ENCODE data around the gene VPS8.

The VPS8 gene

DNA sequence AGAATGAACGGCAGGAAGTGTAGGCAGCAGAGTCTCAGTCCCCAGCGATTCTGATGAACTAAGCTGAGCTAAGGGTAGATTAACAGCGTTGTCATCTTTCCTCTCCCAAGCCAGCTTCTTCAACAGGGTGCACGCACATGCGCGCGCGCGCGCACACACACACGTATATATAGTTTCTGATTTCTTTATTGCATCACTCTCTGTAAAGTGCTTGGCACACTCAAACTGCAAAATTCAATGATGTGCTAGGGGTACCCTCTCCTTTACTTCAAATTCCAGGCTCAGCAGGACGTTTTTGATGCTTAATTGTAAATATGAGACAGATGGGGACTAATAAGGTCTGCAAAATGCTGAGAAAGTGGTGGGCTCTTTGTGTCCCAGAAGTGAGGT, 26.1 kb upstream of the VPS8 start:
- no peak for DNase-seq (ENCODE audit: low spot score)

DNA sequence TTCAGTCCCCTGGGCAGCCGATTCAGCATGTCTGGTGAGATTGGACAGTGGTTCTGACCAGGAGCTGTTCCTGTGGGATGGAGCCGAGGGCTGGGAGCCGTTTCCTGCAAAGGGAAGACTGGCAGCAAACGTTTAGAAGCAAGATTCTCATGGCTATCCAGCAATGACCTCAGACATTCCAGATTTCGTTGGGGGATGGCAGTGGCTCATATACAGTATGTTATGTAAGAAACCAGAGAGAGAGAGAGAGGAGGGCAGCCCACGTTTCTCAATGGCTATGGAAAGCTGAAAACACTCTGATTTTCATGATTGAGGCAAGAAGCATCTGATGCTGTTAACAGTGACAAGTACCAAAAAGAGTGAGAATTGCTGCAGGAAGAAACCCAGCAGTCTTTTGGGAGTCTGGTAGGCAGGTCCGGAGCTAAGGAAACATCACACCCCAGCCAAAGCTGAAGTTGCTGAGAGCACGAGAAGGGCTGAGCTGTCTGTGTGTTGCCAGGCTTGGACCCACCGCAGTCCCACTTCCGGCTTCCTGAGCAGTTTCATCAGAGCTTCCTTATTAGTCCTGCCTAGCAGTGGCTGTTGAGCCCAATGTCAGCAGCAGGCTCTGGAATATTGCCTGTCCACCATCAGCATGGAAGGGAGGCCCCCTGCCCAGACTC, 25.6 kb upstream of the VPS8 start:
- no peak for DNase-seq (ENCODE audit: low spot score)
- in situ Hi-C loops (cut with MboI; ENCODE audit: low pct_unique_long_range_greater_than_20kb, low sequenced_read_pairs, unreplicated experiment): no loop called here
- TF ChIP-seq, protein P1, sequence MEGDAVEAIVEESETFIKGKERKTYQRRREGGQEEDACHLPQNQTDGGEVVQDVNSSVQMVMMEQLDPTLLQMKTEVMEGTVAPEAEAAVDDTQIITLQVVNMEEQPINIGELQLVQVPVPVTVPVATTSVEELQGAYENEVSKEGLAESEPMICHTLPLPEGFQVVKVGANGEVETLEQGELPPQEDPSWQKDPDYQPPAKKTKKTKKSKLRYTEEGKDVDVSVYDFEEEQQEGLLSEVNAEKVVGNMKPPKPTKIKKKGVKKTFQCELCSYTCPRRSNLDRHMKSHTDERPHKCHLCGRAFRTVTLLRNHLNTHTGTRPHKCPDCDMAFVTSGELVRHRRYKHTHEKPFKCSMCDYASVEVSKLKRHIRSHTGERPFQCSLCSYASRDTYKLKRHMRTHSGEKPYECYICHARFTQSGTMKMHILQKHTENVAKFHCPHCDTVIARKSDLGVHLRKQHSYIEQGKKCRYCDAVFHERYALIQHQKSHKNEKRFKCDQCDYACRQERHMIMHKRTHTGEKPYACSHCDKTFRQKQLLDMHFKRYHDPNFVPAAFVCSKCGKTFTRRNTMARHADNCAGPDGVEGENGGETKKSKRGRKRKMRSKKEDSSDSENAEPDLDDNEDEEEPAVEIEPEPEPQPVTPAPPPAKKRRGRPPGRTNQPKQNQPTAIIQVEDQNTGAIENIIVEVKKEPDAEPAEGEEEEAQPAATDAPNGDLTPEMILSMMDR (IDR thresholded peaks at IDR 0.05; ENCODE audit: extremely low read depth, insufficient read depth, missing control alignments): no peak

More for the DNA sequence above, 26.1 kb upstream of the VPS8 start:
- TF ChIP-seq, protein P1 (IDR thresholded peaks at IDR 0.05; ENCODE audit: extremely low read depth, insufficient read depth, missing control alignments): no peak
- in situ Hi-C loops (cut with MboI; ENCODE audit: low pct_unique_long_range_greater_than_20kb, low sequenced_read_pairs, unreplicated experiment): no loop called here

DNA sequence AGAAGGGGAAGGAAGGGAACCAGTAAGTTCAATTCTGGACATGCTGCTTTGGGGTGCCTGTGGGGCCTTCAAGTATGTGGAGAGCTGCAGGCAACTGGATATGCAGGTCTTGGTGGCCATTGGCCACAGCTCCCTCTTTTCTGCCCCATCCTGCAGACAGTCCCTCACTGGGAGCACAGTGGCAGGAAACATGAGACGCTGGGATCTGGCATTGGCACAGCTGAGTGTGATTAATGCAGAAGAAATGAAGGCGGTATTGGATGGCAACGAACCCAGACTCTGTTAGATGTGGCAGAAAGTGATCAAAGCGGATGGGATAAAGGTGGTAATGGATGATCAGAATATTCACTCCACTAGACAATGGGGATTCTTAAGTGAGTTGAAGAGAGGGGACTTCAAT, 23.2 kb upstream of the VPS8 start:
- TF ChIP-seq, protein P1 (IDR thresholded peaks at IDR 0.05; ENCODE audit: extremely low read depth, insufficient read depth, missing control alignments): no peak
- in situ Hi-C loops (cut with MboI; ENCODE audit: low pct_unique_long_range_greater_than_20kb, low sequenced_read_pairs, unreplicated experiment): no loop called here
- DNase-seq (ENCODE audit: low spot score): no peak

DNA sequence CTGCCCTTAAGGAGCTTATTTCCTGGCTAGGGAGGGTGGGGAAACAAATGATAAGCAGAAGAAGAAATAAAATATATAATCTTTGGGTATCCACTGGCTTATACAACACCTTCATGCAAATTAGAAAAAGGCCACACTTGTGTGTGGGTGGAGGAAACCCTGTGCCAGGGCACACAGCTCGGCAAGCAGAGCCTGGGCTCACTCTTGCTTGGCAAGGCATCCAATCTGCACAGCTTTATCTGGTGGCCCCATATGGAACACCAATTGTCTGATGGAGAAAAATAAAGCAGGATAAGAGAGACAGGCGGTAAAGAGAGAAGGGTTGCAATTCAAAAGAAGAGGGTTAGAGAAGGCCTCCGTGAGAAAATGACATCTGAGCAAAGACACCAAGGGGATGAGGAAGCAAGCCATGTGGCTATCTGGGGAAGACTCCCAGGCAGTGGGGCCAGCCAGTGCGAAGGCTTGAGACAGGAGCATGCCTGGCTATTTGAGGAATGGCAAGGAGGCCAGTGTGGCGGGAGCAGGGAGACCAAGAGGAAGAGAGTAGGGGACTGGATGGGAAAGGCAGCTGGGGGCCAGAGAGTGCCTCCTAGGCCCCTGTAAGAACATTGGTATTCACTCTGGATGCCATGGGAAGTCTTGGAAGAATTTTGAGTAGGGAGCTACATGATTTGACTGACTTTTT, 22.5 kb upstream of the VPS8 start:
- TF ChIP-seq, protein P1 (IDR thresholded peaks at IDR 0.05; ENCODE audit: extremely low read depth, insufficient read depth, missing control alignments): no peak
- no peak for DNase-seq (ENCODE audit: low spot score)
- in situ Hi-C loops (cut with MboI; ENCODE audit: low pct_unique_long_range_greater_than_20kb, low sequenced_read_pairs, unreplicated experiment): no loop called here

DNA sequence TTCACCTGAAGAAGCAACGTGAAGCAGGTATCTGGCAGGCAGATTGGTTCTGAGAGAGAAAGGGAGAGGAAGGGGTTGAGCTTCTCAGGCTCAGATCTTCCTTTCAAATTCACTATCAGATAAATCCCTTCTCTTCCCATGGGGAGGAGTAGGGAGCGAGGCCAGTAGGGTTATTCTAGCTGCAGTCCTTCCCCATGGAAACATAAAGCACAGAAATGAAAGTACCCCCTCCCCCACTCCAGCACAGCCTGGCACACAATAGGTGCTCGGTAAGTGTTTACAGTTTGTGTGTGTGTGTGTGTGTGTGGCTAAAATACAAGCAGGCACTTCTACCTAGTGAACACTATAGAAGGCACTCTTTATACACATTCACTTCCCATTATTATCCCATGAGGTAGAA, 20.8 kb upstream of the VPS8 start:
- TF ChIP-seq, protein P1 (IDR thresholded peaks at IDR 0.05; ENCODE audit: extremely low read depth, insufficient read depth, missing control alignments): no peak
- in situ Hi-C loops (cut with MboI; ENCODE audit: low pct_unique_long_range_greater_than_20kb, low sequenced_read_pairs, unreplicated experiment): no loop called here
- no peak for DNase-seq (ENCODE audit: low spot score)

DNA sequence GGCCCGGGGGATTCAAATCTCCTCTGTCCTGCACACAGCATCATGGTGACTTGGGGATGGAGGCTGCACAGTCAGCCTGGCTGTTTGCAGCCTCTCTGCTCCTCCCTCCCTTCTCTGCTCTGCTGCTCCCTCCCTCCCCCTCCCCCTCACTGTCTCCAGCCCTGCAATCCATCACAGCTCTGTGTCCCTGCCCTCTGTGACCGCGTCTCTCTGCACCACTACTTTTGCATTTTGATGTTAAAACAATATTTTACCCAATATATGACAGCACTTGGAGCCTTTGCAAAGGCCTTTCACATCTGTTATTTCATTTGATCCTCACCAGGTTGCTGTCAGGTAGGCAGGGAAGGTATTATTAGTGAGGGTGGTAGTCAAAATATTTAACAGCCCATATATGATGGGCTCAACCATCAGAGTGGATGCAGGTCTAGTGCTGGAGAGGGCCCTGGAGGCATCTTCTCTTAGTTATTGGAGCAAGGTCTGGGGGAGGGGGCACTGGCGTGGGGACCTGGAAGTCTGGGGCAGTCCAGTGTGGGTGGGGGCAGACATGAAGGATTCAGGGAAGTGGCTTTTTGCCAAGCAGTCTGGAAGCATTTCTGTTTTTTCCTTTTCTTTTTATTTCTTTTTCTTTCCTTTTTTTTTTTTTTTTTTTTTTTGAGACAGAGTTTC, 16.3 kb upstream of the VPS8 start:
- no peak for DNase-seq (ENCODE audit: low spot score)
- TF ChIP-seq, protein P1 (IDR thresholded peaks at IDR 0.05; ENCODE audit: extremely low read depth, insufficient read depth, missing control alignments): no peak
- in situ Hi-C loops (cut with MboI; ENCODE audit: low pct_unique_long_range_greater_than_20kb, low sequenced_read_pairs, unreplicated experiment): no loop called here
